GM18867 (cell line): ENCODE data around the gene CREB5.
"Not testable (repeated sequence)": the region's sequence is repeated elsewhere in the genome, so short reads cannot be mapped to it uniquely, and the experiment has no call there.

Experiments used
- ATAC-seq: cut with Tn5 transposase; IDR thresholded peaks from one replicate; pipeline ENCODE4 v1.9.1; 2021; ENCODE audit warnings: mild to moderate bottlenecking, moderate library complexity; ENCODE audit not compliant: unreplicated experiment

CREB5 gene

DNA sequence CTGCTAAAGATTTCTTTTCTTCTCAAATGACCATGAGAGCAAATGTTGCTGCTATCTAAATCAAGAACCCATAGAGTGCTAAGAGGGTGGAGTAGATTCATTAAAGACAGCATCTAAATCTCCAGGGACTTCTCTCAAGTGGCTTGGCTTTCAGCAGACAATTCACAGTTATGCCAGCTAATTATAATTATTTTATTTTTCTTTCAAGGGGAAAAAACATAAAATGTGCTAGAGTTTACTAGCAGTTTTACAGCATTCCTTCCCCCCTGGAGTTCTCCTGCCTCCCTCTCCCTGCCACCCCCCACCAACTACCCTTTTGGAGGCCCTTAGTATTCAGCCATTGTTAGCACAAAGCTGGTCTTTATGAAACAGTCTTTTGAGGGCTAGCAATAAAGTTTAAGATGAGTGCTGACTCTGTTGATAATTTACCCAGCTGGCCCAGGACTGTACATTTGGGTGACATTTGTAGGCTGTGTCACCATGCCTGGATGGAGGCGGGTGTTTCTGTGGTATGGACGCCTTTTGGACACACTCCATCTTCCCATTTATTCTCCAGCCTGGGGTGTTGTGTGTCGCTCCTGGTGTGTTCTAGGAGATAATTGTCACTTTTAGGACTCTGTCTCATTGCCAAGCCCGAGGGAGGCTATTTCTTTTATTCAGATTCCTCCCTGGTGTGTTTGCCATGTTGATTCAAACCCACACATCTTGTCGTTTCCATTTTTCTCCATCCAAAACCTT, 160.2 kb downstream of the CREB5 start:
- no peak for ATAC-seq

DNA sequence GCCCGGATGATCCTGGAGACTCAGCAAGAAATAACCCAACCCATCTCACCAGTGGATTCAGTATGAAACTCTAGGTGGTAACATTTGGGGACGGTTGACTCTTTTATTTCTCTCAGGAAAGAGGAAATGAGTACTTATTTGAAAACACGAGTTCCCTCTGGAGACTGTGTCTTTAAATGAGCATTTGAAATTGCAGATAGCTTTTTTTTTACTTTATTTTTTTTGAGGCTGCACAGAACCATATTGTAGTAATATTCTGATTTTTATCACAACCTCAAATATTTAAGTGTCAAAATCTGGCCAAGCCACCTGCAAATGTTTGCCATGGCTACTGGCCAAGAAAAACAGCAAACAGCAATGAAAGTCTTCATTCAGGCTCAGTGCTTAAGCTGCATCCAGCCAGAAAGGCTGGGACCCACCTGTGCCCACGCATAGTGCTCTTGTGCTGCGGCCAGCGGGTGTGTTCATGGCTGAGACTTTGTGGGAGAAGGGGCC, 160.8 kb downstream of the CREB5 start:
- no peak for ATAC-seq

DNA sequence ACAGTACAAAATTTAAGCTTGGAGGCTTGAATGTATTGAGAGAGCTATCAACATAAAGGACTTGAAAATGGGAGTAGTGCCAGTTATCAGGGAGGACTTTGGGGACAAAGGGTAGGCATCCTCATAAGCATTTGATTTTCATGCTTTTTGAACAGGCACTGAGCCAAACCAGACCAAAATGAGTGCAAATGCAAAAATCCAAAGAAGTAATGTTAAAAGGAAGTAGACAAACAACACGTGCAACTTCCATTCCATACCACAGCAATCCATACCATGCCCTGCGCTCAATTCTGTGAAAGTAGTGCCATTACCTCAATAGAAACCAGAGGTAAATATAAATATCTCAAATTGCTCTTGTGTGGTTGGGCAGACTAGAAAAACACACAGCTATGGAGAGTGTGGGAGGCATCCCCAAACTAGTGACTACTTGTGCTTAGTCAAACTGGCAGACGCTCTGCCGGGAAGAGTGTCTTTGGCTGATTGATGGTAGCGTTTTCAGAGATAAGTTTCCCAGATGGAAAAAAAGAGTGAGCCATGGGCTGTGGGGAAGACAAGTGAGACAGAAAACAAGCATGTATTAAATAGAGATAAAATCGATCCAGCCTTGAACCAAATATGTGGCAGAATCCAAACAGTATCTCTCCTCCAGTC, 161.5 kb downstream of the CREB5 start:
- ATAC-seq = no peak

DNA sequence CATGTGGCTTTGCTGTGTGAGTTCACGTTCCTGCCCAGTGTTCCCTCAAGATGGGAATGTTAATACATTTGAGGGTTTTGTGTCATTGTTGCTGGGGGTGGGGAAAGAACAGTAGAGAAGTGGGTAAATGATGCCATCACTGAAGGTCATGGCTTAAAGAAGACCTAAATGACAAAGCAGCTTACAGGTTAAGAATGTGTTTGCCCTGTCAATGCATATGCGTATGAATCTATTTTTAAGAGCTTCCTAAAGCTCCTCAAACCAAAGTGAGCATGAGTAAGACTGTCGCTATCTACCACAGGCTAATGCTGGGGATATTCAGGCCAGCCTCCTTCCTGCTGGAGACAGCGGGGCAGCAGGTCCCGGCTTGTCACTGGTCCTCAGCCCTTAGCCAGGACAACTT, 162.9 kb downstream of the CREB5 start:
- no peak for ATAC-seq

DNA sequence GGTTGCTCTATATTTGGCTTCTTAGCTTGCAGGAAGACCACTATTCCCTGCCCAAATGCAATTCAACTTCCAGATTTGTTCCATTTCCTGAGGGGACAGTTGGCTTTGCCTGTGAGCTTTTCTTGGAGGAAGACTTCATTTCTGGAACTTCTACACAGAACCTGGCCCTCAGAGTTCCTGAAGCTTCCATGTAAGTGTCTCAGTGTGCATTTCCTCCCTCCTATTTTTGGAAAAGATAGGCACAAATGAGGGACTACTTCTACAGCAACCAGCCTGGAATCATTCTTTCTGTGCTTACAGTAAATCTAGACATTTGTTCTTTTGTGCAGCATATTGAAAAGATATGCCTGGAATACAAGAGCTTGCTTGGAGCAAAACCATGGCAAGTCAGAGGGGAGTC, 164.3 kb downstream of the CREB5 start:
- ATAC-seq = no peak

DNA sequence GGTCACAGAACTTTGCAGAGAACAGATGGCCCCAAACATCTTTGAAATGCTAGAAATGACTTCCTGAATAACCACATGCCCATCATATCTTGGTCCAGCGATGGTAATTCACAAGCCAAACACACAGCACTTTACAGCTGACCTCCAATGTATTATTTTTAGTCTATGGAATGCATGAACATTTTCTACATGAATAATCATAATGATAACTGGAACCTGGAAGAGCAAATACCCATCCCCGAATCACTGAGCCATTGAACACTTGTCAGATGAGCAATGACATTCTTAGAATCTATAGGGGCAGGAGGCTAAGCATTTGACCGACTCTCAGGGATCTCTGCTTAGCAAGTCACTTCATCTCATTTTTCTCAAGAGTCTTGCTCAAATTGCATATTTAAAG, 167.3 kb downstream of the CREB5 start:
- no peak for ATAC-seq

DNA sequence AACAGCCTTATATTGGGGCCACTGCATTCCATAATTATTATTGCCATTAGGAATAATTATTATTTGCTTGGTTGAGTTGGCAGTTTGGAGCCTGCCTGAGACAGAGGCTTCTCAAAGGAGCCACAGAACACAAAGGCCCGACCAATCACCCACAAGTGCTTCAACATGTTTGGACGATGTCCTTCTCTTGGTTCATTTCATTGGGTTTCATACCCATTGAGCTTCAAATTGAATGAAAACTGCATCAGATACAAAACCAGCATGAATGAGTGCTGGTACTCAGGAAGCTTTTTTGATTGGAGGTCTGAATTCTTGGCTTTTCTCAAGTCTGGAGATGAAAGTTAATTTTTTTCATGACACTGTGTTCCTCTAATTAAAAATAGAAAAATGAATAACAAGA, 168.3 kb downstream of the CREB5 start:
- no peak for ATAC-seq

DNA sequence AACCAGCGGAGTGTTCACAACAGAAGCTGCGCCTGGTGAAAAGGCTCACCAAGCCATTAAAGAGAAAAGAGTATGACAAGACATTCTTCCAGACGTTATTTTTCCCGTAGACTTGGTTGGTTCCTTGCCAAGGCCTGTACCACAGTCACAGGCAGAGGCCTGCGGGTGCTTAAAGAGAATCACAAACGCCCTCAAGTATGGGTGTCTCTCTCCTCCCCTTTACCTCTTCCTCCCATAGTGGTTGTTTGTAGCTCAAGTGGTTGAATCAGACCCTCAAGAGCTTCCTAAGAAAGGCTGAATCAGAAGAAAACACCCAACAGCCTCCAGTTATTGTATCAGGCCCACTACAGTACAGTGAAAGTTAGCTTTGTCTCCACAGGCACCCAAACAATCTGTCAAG, 169.0 kb downstream of the CREB5 start:
- ATAC-seq = no peak

DNA sequence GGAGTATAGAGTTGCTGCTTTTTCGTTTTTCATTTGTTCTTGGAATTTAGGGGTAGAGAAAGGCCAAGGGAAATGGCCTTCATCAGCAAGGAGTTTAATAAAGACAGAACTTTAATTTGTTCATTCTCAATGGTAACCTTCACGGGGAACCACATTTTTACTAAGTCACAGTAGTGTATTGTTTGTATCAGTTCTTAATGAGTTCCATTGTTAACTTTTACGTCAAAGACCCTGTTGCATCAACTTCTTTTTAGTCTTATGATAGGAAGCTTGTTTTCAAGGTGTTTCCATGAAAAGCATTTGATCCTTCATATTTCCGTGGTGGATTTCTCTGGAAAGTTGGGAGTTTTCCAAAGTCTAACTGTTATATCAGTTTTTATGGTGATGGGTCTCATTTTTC, 169.9 kb downstream of the CREB5 start:
- ATAC-seq = no peak

DNA sequence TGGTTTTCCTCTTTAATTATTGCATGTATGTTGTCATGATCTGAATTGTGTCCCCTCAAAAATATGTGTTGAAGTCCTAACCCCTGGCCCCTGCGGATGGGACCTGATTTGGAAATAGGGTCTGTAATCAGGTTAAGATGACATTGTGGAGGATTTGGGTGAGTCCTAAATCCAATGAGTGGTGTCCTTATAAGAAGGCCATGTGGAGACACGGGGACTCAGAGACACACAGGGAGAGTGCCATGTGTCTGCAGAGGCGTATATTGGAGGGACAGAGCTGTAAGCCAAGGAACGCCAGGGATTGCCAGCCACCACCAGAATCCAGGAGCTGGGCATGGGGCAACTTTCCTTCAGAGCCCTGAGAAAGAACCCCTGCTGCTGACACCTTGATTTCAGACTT, 171.9 kb downstream of the CREB5 start:
- ATAC-seq = no peak

DNA sequence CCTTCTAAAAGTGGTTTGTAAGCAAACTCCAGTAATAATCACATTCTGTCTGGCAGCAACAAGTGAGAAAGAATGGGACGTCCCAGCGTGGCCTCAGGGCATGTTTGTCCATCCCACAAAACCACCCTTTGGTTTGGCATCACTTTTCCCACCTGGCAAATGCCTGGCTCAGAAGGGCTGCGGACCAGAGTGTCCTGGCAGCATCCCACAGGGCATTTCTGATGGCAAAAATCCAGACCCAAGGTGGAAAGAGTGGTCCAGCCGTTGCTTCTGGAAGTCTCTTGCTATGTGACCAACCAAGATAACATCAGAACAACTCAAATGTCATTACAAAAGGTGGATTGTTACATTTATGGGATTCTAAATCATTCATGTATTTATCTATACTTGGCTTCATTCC, 174.4 kb downstream of the CREB5 start:
- ATAC-seq = no peak

DNA sequence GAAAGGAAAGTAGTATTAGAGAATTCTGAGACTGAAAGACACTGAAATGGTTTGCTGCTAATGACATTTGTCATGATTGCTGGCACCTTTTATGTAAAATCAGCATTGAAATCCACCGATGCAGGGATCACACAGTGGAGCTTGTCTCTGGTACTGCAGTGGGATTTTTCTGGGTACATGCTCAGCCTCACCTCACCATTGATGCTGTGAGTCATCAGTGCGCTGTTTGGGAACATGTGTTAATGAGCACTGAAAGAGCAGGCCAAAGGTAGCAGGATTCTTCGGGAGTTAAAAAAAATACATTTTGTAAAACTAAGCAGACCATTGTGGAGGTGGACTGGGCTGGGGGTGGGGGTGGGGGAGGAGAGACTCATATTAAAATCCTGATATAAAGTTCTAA, 174.9 kb downstream of the CREB5 start:
- no peak for ATAC-seq

DNA sequence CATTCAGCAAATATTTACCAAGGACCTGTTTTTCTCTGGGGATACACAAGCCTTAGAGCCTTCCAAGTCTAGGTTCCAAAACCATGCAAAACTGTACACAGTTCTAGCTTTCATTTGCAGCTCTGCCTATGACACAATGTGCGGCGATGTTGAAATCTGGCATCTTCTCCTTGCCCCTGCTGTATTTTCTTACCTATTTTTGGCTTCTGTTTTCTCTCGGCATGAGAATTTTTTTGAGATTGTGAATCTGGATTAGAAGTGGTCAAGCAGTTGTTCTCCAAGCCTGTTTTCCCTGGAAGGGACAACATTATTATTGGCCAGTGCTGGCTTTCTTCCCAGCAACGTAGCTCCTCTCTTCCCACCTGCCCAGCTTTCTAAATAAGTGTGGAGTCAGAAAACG, 176.3 kb downstream of the CREB5 start:
- ATAC-seq = no peak

DNA sequence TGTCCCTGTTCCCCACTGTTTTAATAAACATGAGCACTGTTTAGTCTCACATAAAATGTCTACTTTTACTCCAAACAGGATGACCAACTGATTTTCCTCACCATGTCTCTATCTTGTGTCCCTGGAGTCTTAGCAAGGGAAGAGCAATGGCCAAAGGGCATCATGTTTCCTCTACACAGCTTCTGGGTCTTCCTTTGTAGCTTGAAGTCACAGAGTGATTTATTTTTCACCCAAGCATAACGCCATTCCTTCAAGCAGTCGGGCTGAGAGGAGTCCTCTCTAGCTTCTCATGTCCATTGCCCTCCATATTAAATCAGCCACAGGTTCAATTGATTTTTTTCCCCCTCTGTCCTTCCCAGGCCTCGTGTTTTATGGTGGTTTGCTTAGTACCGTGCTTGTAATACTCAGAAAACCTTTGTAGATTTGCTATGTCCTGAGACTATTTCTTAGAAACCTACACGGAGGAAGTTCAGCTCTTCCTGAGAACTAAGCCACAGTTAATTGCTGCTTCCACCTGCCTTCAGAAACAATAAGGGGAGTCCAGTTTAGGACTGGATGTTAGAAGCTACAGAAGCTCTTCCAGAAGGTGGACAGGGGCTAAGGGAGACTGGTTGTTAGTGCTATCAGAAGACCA, 178.8 kb downstream of the CREB5 start:
- no peak for ATAC-seq

DNA sequence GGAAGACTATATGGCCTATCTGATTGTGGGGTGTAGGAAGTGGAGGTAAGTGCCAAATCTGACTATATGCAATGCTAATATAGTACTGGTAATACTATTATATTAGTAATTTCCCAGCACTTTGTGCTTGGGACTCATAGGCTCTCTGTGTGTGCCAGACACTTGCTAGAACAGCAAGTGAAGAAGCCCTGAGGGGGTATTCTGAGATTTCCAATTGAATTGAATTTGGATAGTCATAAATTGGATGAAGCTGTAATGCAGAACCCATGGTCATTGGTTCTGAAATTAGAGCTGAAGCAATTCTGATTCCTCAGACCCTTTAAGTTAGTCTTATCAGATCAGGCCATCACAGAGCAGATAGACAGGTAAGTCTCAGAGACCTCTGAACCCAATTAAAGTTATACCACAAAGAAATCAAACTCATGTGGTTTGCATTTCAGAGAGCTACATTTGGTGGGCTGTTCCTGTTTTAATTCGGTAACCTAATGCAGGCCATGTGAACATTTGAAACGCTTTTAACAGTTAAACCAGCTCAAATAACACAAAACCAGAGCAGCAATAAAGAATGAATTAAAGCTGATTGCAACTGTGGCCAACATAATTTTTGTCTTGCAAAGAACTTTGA, 179.5 kb downstream of the CREB5 start:
- no peak for ATAC-seq

DNA sequence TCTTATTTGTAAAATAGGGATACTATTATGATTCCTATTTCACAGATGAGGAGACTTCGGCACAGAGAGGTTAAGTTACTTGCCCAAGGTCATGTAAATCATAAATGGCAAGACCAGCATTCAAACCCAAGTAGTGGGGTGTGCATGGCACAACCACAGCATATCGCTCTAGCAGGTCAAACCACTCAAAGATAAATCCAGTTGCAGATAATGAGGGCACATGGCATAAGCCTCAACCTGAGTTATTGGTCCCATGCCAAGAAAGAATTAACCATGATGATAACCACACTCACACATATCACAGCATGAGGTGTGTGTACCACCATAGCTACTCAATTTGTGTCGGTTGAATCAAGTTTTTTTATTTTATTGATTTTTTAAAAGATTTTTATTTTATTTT, 180.5 kb downstream of the CREB5 start:
- no peak for ATAC-seq

DNA sequence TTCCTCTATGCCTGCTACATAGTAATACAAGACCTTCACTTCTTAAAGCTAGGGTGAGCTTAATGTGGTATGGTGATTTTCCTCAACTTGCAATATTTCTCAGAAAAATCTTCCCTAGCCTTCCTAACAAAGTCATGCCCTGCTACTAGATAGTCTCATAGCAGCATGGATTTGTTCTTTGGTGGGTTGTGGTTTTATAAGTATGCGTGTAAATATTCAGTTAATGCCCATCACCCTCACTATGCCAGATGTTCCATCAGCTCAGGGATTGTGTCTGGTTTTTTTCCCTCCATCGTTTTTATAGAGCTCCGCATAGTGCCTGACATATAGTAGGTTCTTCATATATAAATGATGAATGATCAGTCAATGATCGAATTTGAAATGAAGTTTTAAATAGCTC, 182.8 kb downstream of the CREB5 start:
- ATAC-seq = no peak

DNA sequence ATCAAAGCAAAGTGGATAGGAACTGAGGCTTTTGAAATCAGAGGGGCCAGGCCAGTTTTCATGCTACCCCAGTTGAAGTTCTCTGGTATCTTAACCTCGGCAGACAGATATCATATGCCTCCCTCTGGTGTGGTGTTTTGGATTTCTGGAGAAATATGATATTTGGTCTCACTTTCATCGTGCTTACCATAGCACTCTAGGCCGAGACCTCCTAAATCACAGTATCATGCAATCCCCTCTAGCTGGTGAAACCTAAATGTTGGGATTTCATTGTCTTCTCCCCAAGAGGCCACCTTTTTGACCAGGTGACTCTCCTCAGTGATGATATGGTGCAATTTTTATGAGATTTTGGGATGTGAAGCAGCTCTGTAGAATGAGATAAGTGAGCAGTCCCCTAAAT, 183.5 kb downstream of the CREB5 start:
- ATAC-seq = no peak

DNA sequence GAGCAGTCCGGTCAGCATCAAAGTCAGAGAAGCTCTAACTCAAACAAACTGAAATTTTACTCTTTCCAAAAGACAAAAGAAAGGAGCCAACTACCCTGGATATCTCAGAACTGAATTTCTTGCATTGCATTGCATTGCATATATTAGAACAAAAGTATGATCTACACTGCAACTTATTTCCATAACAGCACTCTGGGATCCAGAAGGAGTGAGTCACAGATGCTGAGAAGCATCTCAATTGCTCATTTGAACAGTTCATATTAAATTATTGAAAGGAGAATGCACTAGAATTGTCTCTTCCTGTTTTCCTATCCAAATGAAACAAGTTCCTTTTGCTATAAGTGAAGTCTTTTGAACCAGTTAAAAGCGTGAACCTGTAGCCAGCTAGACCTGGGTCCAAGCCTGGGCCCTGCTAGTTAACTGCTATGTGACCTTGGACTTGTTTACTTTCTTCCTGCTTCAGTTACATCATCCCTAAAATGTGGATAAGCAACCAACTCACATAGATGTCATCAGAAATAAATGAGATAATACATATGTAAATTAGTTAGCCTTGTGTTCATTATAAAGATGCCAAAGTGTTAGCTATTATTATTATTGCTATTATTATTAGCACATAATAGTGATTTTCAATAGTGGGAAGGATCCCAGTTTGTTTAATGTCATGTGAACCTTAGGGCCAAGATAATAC, 184.1 kb downstream of the CREB5 start:
- ATAC-seq = no peak

DNA sequence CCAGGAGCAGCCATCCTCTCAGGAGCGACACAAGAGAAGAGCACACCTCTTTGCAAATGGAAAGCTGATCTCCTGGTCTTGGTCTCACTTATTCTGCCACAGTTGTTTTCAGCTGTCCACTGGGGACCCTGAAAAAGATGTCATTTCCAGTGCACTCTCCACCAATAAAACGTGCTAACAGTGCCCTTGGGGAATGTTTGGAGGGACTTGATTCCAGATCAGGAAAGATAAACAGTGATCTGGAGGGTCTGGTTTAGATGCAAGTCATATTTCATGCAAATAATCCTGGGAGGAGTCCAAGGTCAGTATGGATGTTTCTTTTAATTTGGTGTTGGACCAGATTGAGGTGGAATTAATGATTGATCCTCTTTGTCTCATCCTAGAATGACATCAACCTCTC, 185.0 kb downstream of the CREB5 start:
- no peak for ATAC-seq

DNA sequence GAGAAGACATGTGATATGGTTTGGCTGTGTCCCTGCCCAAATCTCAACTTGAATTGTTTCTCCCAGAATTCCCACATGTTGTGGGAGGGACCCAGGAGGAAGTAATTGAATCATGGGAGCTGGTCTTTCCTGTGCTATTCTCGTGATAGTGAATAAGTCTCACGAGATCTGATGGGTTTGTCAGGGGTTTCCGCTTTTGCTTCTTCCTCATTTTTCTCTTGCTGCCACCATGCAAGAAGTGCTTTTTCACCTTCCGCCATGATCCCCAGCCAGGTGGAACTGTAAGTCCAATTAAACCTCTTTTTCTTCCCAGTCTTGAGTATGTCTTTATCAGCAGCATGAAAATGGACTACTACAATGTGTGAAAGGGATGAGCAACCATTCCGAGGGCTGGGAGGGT, 185.7 kb downstream of the CREB5 start:
- ATAC-seq = not testable (repeated sequence)
